Liver (tissue), 9 donors: ENCODE measurements around the gene PCAT6. TPM values are rescaled to one million over a fixed set of nuclear protein-coding genes. Genes with fewer than 3 reads are reported as not detected.

ENCODE experiments used
- DNase-seq: peaks from one replicate; pipeline ENCODE4 v3.0.0-alpha.2; 2017; ENCODE audit warnings: low spot score
- H3K27ac ChIP-seq, 2 donors: one replicate each; pipeline ENCODE4 v1.7.0; 2013; ENCODE audit warnings: inconsistent platforms in 2 of 2, low read length in 2 of 2, control low read depth in 1 of 2, low read depth in 1 of 2, mild to moderate bottlenecking in 1 of 2
- H3K27me3 ChIP-seq, 4 donors: one replicate each; pipeline versions ENCODE4 v1.6.1 to v1.7.0; 2013; ENCODE audit warnings: low read length in 3 of 4, inconsistent platforms in 1 of 4, mild to moderate bottlenecking in 1 of 4, moderate library complexity in 1 of 4; ENCODE audit not compliant: control insufficient read depth in 4 of 4, insufficient read depth in 4 of 4
- H3K36me3 ChIP-seq, 4 donors: one replicate each; pipeline versions ENCODE4 v1.6.1 to v1.7.0; 2013; ENCODE audit warnings: low read length in 3 of 4, mild to moderate bottlenecking in 3 of 4, low read depth in 1 of 4, moderate library complexity in 1 of 4; ENCODE audit not compliant: control insufficient read depth in 4 of 4, insufficient read depth in 3 of 4
- H3K4me1 ChIP-seq, 4 donors: one replicate each; pipeline versions ENCODE4 v1.6.1 to v1.7.0; 2013; ENCODE audit warnings: low read length in 3 of 4, mild to moderate bottlenecking in 3 of 4, moderate library complexity in 1 of 4; ENCODE audit not compliant: control insufficient read depth in 4 of 4, insufficient read depth in 4 of 4
- H3K4me3 ChIP-seq, 3 donors: one replicate each; pipeline versions ENCODE4 v1.6.1 to v1.7.0; 2013; ENCODE audit warnings: low read length in 3 of 3, control low read depth in 1 of 3, low read depth in 1 of 3, mild to moderate bottlenecking in 1 of 3
- H3K9ac ChIP-seq, 2 donors: one replicate each; pipeline ENCODE4 v1.7.0; 2013; ENCODE audit warnings: low read length in 2 of 2, mild to moderate bottlenecking in 2 of 2, moderate library complexity in 2 of 2, control low read depth in 1 of 2, low read depth in 1 of 2
- H3K9me3 ChIP-seq, 4 donors: one replicate each; pipeline versions ENCODE4 v1.6.1 to v1.7.0; 2013; ENCODE audit warnings: low read length in 3 of 4; ENCODE audit not compliant: control insufficient read depth in 4 of 4
- EGR1 ChIP-seq, 2 donors: IDR thresholded peaks; 2 replicates each; pipeline ENCODE4 v1.6.1; 2016 to 2018; ENCODE audit warnings: antibody characterized with exemption in 2 of 2, low read depth in 2 of 2
- FOXA1 ChIP-seq: IDR thresholded peaks from 2 replicates; pipeline ENCODE4 v1.6.1; 2016; ENCODE audit warnings: antibody characterized with exemption
- GABPA ChIP-seq, 2 donors: IDR thresholded peaks in 1 of 2; conservative IDR thresholded peaks in 1 of 2; 2 replicates each; pipeline ENCODE4 v1.6.1; 2016; ENCODE audit warnings: antibody characterized with exemption in 2 of 2, mild to moderate bottlenecking in 1 of 2, moderate library complexity in 1 of 2
- HNF4A ChIP-seq, 2 donors: conservative IDR thresholded peaks; 2 replicates each; pipeline ENCODE4 v1.6.1; 2016; ENCODE audit warnings: antibody characterized with exemption in 2 of 2, mild to moderate bottlenecking in 2 of 2
- HNF4G ChIP-seq: IDR thresholded peaks from 2 replicates; pipeline ENCODE4 v1.6.1; 2016; ENCODE audit warnings: antibody characterized with exemption
- JUND ChIP-seq, 2 donors: IDR thresholded peaks; 2 replicates each; pipeline ENCODE4 v1.6.1; 2016; ENCODE audit warnings: antibody characterized with exemption in 2 of 2
- NR2F2 ChIP-seq: IDR thresholded peaks from 2 replicates; pipeline ENCODE4 v1.6.1; 2016; ENCODE audit warnings: antibody characterized with exemption
- RAD21 ChIP-seq, 2 donors: IDR thresholded peaks; 2 replicates each; pipeline ENCODE4 v1.6.1; 2016; ENCODE audit warnings: antibody characterized with exemption in 2 of 2, mild to moderate bottlenecking in 2 of 2
- RXRA ChIP-seq, 2 donors: IDR thresholded peaks; 2 replicates each; pipeline ENCODE4 v1.6.1; 2017 to 2018; ENCODE audit warnings: antibody characterized with exemption in 2 of 2, mild to moderate bottlenecking in 1 of 2
- SP1 ChIP-seq: IDR thresholded peaks from 2 replicates; pipeline ENCODE4 v1.6.1; 2018; ENCODE audit warnings: antibody characterized with exemption, mild to moderate bottlenecking
- TAF1 ChIP-seq: conservative IDR thresholded peaks from 2 replicates; pipeline ENCODE4 v1.6.1; 2016; ENCODE audit warnings: antibody characterized with exemption, mild to moderate bottlenecking
- YY1 ChIP-seq: IDR thresholded peaks from 2 replicates; pipeline ENCODE4 v1.6.1; 2016; ENCODE audit warnings: antibody characterized with exemption, mild to moderate bottlenecking
- WGBS: extraction: QIAGEN DNeasy Blood & Tissue Kit; methylation state at CpG from one replicate; pipeline ENCODE4 v1.1.7; 2013; 5-methylcytosine and 5-hydroxymethylcytosine counted together
- polyA plus RNA-seq, 2 donors: library from polyadenylated mRNA; stranded (reverse) in 1 of 2; unstranded in 1 of 2; fragments of 200-250 nt in 1 of 2; fragments of >200 nt in 1 of 2; fragmentation: Nextera tagmentation in 1 of 2; extraction: Ambion mirVana in 1 of 2; gene quantifications; one replicate each; pipeline versions ENCODE4 v1.2.1 to v1.2.3, GENCODE V29; 2013 to 2015
- total RNA-seq, 2 donors: library from RNA; depleted of rRNA; stranded (reverse); fragments of >200 nt; gene quantifications; one replicate each; pipeline ENCODE4 v1.2.3, GENCODE V29; 2014
- TF ChIP-seq, protein P1 (sequence below): IDR thresholded peaks from 2 replicates; pipeline ENCODE4 v1.6.1; 2016; ENCODE audit warnings: antibody characterized with exemption
- TF ChIP-seq, protein P2 (sequence below): fragments of 150-350 bp; IDR thresholded peaks from 2 replicates; pipeline ENCODE4 v1.5.1; 2017; ENCODE audit warnings: improper control_type of control experiment, low read depth, low read length; ENCODE audit not compliant: missing input control
- TF ChIP-seq, protein P3 (sequence below): IDR thresholded peaks from 2 replicates; pipeline ENCODE4 v1.6.1; 2016; ENCODE audit warnings: antibody characterized with exemption
- TF ChIP-seq, protein P4 (sequence below): IDR thresholded peaks from 2 replicates; pipeline ENCODE4 v1.6.1; 2016; ENCODE audit warnings: antibody characterized with exemption
- TF ChIP-seq, protein P5 (sequence below): IDR thresholded peaks from 2 replicates; pipeline ENCODE4 v1.6.1; 2016; ENCODE audit warnings: antibody characterized with exemption, mild to moderate bottlenecking
- donor health status: healthy.
- donor health status: healthy.
- donor health status: healthy.
- donor health status: healthy.
- donor health status: healthy.

PCAT6 gene
- total and polyA plus RNA-seq, 4 donors: 0.23 to 1.2 TPM; not detected in 2

DNA sequence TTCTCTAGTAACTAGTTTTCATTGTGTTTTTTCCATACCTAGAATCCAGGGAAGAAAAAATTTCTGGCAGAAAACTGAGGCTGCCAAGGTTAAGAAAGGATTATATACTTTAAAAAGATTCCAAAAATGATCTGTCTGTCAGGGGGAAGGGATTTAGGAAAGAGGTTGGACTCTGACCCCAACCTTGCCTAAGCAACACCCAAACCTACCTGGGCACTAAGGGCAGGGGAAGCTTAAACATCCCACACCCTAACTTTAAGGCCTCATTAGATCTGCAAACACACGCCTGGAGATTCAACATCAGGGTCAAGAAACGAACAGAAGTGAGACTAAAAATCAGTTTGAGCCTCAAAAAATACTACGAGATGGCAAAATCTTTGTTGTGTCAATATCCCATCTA lies 22.0 kb upstream of the PCAT6 start:
- peaks cover 0 to 8% (median 4%) of the 10 kb centered on the region in 4 donors for H3K4me1 ChIP-seq
- no peak for DNase-seq
- H3K27me3 ChIP-seq: no peaks in the 10 kb centered on the region
- H3K9me3 ChIP-seq: no peaks in the 10 kb centered on the region
- no peaks in the 10 kb centered on the region for H3K36me3 ChIP-seq
- no peak overlapping the region for H3K27ac ChIP-seq
- H3K9ac ChIP-seq: no peak overlapping the region
- H3K4me3 ChIP-seq: no peak overlapping the region
- WGBS: 62% methylated on average over 3 of the region's 3 CpGs
- TF ChIP-seq GABPA (IDR thresholded peaks at IDR 0.05 in 1 of 2, conservative IDR thresholded peaks at IDR 0.05 in 1 of 2): no peak
- TF ChIP-seq HNF4A (conservative IDR thresholded peaks at IDR 0.05): peak; percentile 79 to 87
- TF ChIP-seq YY1: no peak
- no peak for TF ChIP-seq TAF1
- TF ChIP-seq FOXA1: no peak
- no peak for TF ChIP-seq RAD21 (IDR thresholded peaks at IDR 0.05)
- TF ChIP-seq, protein P1, sequence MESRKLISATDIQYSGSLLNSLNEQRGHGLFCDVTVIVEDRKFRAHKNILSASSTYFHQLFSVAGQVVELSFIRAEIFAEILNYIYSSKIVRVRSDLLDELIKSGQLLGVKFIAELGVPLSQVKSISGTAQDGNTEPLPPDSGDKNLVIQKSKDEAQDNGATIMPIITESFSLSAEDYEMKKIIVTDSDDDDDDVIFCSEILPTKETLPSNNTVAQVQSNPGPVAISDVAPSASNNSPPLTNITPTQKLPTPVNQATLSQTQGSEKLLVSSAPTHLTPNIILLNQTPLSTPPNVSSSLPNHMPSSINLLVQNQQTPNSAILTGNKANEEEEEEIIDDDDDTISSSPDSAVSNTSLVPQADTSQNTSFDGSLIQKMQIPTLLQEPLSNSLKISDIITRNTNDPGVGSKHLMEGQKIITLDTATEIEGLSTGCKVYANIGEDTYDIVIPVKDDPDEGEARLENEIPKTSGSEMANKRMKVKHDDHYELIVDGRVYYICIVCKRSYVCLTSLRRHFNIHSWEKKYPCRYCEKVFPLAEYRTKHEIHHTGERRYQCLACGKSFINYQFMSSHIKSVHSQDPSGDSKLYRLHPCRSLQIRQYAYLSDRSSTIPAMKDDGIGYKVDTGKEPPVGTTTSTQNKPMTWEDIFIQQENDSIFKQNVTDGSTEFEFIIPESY: no peak
- TF ChIP-seq, protein P2, sequence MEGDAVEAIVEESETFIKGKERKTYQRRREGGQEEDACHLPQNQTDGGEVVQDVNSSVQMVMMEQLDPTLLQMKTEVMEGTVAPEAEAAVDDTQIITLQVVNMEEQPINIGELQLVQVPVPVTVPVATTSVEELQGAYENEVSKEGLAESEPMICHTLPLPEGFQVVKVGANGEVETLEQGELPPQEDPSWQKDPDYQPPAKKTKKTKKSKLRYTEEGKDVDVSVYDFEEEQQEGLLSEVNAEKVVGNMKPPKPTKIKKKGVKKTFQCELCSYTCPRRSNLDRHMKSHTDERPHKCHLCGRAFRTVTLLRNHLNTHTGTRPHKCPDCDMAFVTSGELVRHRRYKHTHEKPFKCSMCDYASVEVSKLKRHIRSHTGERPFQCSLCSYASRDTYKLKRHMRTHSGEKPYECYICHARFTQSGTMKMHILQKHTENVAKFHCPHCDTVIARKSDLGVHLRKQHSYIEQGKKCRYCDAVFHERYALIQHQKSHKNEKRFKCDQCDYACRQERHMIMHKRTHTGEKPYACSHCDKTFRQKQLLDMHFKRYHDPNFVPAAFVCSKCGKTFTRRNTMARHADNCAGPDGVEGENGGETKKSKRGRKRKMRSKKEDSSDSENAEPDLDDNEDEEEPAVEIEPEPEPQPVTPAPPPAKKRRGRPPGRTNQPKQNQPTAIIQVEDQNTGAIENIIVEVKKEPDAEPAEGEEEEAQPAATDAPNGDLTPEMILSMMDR: no peak
- TF ChIP-seq, protein P3, sequence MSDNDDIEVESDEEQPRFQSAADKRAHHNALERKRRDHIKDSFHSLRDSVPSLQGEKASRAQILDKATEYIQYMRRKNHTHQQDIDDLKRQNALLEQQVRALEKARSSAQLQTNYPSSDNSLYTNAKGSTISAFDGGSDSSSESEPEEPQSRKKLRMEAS: no peak
- peak; percentile 64 for TF ChIP-seq HNF4G
- no peak for TF ChIP-seq JUND (IDR thresholded peaks at IDR 0.05)
- TF ChIP-seq EGR1 (IDR thresholded peaks at IDR 0.05; ENCODE audit: low read depth in 2 of 2): no peak
- TF ChIP-seq, protein P4, sequence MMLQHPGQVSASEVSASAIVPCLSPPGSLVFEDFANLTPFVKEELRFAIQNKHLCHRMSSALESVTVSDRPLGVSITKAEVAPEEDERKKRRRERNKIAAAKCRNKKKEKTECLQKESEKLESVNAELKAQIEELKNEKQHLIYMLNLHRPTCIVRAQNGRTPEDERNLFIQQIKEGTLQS: no peak
- no peak for TF ChIP-seq RXRA (IDR thresholded peaks at IDR 0.05)

DNA sequence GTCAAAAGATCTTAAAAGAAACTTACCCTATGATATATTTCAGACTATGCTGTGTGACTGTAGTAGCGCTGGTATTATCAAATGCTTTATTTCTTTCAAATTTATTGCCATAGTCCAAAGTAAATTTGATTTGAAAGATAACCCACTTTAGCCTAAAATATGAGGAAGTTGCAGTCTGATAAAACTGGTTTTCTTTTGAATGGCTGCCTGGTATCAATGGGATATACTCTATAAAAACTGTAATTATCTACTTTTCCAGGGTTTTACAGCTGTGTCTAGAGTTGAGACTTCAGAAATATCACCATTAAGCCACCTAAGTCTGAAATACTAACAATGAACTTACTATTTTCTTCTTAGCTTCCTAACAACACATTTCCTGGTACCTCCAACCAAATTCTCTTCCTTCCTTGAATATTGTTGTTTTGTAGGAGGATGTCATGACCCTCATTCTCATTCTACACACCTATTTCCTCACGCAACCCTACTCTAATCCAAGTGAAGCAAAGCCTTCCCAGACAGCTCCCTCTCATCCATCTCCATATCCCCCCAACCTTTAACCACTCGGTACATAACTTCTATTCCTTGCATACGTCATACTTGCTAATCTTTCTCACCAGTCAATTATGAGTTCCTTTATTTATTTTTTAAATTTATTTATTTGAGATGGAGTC lies 19.5 kb upstream of the PCAT6 start:
- 76% methylated on average over 4 of the region's 4 CpGs for WGBS
- H3K9ac ChIP-seq: no peak overlapping the region
- no peaks in the 10 kb centered on the region for H3K27me3 ChIP-seq
- peaks cover 0 to 8% (median 1%) of the 10 kb centered on the region in 4 donors for H3K4me1 ChIP-seq
- H3K9me3 ChIP-seq: no peaks in the 10 kb centered on the region
- no peak overlapping the region for H3K4me3 ChIP-seq
- no peaks in the 10 kb centered on the region for H3K36me3 ChIP-seq
- DNase-seq: no peak
- no peak overlapping the region for H3K27ac ChIP-seq
- TF ChIP-seq JUND (IDR thresholded peaks at IDR 0.05) (no peak), SP1 (no peak), NR2F2 (no peak), RAD21 (IDR thresholded peaks at IDR 0.05) (no peak), TAF1 (no peak), EGR1 (IDR thresholded peaks at IDR 0.05; ENCODE audit: low read depth in 2 of 2) (no peak), HNF4G (no peak), GABPA (IDR thresholded peaks at IDR 0.05 in 1 of 2, conservative IDR thresholded peaks at IDR 0.05 in 1 of 2) (no peak), HNF4A (conservative IDR thresholded peaks at IDR 0.05) (no peak), YY1 (no peak), RXRA (IDR thresholded peaks at IDR 0.05) (no peak)
- TF ChIP-seq, protein P1: no peak
- TF ChIP-seq, protein P4: no peak
- TF ChIP-seq, protein P2: no peak
- TF ChIP-seq, protein P5, sequence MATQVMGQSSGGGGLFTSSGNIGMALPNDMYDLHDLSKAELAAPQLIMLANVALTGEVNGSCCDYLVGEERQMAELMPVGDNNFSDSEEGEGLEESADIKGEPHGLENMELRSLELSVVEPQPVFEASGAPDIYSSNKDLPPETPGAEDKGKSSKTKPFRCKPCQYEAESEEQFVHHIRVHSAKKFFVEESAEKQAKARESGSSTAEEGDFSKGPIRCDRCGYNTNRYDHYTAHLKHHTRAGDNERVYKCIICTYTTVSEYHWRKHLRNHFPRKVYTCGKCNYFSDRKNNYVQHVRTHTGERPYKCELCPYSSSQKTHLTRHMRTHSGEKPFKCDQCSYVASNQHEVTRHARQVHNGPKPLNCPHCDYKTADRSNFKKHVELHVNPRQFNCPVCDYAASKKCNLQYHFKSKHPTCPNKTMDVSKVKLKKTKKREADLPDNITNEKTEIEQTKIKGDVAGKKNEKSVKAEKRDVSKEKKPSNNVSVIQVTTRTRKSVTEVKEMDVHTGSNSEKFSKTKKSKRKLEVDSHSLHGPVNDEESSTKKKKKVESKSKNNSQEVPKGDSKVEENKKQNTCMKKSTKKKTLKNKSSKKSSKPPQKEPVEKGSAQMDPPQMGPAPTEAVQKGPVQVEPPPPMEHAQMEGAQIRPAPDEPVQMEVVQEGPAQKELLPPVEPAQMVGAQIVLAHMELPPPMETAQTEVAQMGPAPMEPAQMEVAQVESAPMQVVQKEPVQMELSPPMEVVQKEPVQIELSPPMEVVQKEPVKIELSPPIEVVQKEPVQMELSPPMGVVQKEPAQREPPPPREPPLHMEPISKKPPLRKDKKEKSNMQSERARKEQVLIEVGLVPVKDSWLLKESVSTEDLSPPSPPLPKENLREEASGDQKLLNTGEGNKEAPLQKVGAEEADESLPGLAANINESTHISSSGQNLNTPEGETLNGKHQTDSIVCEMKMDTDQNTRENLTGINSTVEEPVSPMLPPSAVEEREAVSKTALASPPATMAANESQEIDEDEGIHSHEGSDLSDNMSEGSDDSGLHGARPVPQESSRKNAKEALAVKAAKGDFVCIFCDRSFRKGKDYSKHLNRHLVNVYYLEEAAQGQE: no peak
